Measurements from ENCODE around the gene CERS6. TPM values are rescaled to one million over a fixed set of nuclear protein-coding genes. Genes with fewer than 3 reads are reported as not detected.
"Not testable (repeated sequence)": the region's sequence is repeated elsewhere in the genome, so short reads cannot be mapped to it uniquely, and the experiment has no call there.

CERS6 gene
- polyA plus RNA-seq, 6 donors from 2014 or later, result 5.8 to 11.9 (median 9.1) TPM

DNA sequence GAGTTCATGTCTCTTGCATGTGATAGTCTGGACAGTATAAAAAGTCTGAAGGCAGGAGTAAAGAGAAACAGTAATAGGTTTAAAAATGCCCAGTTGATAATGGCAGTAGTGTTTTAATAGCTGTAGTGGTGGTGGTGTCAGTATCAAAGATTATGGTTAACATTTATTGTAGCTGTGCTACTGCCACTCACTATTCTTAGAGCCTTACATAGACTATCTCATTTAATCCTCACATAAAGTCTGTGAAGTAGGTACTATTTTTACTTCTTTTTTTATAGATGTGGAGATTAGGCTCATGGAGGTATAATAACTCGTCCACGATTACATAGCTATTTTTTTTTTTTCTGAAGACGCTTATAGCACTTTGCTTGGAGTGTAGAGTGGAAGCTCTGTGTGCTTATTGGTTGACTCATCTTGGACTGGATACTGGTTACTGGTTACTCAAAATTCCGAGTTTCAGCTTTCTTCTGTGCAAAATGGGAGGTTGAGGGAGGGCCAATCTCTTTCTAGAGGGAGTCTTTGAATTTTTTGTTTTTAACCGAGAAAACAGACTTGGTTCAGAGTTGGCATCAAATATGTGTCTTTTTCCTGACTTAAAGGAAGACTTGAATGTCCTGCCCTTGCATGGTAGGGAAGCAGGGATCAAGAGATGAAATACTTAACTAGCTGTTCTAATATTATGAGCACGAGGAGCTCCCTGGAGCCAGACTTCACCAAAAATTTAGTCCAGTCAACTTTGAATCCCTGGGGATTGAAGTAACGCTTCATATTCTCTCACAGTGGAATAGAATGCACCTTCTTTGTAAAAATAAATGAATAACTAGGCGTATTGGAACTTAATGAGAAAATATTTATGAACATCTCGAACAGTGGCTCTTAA, 27.1 kb downstream of the CERS6 start:
- Mint-ChIP-seq H3K4me1 (peaks cover 15 to 32% (median 22%) of the 10 kb centered on the region in 3 donors), H3K9me3 (peaks cover 0 to 17% (median 5%) of the 10 kb centered on the region in 7 donors), H3K36me3 (peaks cover 0 to 9% of the 10 kb centered on the region in 2 donors), H3K27me3 (no peaks in the 10 kb centered on the region), H3K27ac (no peak overlapping the region), H3K4me3 (no peak overlapping the region)
- DNase-seq, result no peak
- ATAC-seq (ENCODE audit: low read depth in 2 of 2), result no peak

DNA sequence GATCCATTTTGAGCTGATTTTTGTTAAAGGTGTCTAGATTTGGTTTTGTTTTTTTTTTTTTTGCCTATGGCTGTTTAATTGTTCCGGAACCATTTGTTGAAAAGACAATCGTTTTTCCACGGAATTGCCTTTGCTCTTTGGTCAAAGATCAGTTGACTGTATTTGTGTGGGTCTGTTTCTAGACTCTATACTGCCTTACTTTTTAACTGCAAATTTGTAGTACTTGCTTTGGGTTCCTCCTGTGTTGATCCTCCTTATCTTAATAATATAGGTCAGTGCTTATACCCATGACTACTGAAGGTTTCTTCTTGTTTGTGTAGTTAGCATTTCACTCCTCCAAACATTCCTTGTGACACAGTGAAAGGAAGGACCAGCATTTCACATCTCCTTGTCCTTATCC, 30.4 kb downstream of the CERS6 start:
- H3K9me3 Mint-ChIP-seq, result peaks cover 0 to 23% (median 7%) of the 10 kb centered on the region in 7 donors

DNA sequence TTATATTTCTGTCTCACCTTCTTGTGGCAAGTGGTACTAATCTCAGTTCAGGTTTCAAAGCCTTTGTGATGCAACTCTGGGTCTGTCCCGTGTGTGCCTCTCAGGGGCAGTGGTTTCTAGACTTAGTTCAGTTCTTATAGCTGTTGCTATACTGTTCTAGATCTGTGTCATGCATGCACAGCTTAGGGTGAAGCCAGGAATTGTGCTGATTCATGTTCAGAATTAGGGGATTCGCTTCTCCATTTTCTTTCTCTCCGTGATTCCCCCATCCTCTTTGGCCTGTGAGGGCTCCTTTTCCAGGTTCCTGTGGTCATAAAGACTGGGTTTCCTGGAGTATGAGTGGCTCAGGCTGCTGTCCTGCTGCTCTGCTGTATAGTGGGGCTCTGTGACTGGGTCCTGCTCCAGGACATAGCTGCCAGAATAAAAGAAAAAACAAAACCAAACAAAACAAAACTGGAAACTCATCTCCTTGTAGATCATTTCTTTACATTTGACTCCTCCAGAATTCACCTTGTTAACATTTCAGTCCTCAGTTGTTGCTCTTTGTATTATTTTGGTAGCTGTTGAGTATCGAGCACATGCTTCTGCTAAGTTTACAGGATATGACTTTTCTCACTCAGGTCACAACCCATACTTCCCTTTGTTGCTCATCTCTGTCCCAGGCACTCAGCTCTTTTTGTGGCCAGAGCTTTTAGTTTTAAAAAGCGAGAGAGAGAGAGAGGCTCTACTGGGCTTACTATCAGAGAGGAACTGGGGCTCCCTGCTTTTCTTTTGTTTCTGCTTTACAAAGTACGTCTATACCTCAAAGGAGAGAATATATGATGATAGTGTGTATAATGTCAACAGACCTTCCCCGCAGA, 34.2 kb downstream of the CERS6 start:
- DNase-seq (peak; percentile 31), ATAC-seq (ENCODE audit: low read depth in 2 of 2) (peak; percentile 80 to 83)
- peaks cover 0 to 22% (median 7%) of the 10 kb centered on the region in 7 donors for H3K9me3 Mint-ChIP-seq
- no peaks in the 10 kb centered on the region for H3K27me3 Mint-ChIP-seq
- H3K4me1 Mint-ChIP-seq, result peaks cover 13 to 31% (median 13%) of the 10 kb centered on the region in 3 donors
- H3K27ac Mint-ChIP-seq, result peak overlapping the region in 5 of 6 donors; percentile 48 to 73 (median 61)
- H3K4me3 Mint-ChIP-seq, result peak overlapping the region; percentile 34 to 84 (median 68)
- peaks cover 0 to 9% of the 10 kb centered on the region in 2 donors for H3K36me3 Mint-ChIP-seq

More for the DNA sequence above, 30.4 kb downstream of the CERS6 start:
- Mint-ChIP-seq H3K4me1 (peaks cover 23 to 38% (median 33%) of the 10 kb centered on the region in 3 donors), H3K4me3 (no peak overlapping the region), H3K36me3 (peaks cover 0 to 9% of the 10 kb centered on the region in 2 donors), H3K27ac (no peak overlapping the region), H3K27me3 (no peaks in the 10 kb centered on the region)
- ATAC-seq (ENCODE audit: low read depth in 2 of 2) (no peak), DNase-seq (no peak)

DNA sequence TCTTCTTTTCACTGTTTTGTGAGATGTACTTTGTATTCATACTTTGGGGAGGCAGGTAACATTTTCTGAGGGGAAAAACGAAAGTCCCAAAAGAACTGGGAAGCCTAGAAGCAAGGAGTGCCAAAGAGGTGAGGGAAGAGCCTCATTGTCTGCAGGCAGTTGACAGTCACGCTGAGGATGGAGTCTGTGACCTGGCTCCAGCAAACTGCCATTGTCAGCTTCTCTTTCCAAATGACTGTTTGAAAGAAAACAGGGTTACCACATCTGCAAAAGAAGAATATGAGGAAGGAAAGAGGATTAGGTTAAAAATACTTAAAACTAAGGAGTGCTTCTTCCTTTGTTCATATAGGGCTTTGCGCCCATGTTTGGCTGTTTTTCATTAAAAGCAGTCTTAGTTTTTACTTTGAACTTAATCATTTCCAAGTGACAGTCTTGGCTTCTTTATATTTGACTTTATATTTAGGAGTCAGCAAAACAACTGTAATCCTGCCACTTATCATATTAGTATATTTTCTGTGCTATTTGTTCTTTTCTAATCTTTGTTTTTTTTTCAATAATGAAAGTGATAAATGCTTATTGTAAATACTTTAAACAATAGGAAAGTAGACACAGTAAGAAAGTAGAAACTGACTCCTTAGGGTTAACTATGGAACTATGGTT, 35.0 kb downstream of the CERS6 start:
- Mint-ChIP-seq H3K36me3 (peaks cover 0 to under 1% of the 10 kb centered on the region in 2 donors), H3K4me1 (peaks cover 13 to 31% (median 17%) of the 10 kb centered on the region in 3 donors), H3K27me3 (no peaks in the 10 kb centered on the region), H3K9me3 (peaks cover 0 to 14% (median 7%) of the 10 kb centered on the region in 7 donors), H3K4me3 (peak overlapping the region; percentile 34 to 84 (median 68)), H3K27ac (peak overlapping the region in 4 of 6 donors; percentile 49 to 73 (median 66))
- no peak for ATAC-seq (ENCODE audit: low read depth in 2 of 2)
- no peak for DNase-seq

DNA sequence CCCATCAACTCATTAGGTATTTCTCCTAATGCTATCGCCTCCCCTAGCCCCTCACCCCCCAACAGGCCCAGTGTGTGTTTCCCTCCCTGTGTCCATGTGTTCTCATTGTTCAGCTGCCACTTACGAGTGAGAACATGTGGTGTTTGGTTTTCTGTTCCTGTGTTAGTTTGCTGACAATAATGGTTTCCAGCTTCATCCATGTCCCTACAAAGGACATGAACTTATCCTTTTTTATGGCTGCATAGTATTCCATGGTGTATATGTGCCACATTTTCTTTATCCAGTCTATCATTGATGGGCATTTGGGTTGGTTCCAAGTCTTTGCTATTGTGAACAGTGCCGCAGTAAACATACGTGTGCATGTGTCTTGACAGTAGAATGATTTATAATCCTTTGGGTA, 35.7 kb downstream of the CERS6 start:
- peaks cover 13 to 31% (median 17%) of the 10 kb centered on the region in 3 donors for H3K4me1 Mint-ChIP-seq
- H3K9me3 Mint-ChIP-seq, result not testable (repeated sequence)
- H3K4me3 Mint-ChIP-seq, result peak overlapping the region in 3 of 8 donors; percentile 29 to 60 (median 30)

DNA sequence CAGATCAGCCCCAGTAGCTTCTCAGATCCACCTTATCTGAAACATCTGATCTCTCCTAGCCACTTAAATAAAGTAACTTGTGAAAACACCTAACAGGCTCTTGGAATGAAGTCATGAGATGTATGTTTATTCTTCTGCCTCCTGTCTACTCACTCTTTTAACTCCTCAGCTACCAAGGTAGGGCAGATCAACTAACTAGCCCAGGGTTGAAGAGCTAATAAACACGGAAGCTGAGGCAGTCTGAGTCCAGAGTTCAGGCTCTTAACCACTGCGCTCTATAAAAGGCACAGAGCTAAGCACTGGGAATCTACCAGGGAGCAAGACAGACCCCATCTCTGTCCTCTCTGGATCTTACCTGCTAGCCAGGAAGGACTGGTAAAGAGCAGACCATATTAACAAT, 37.1 kb downstream of the CERS6 start:
- H3K27me3 Mint-ChIP-seq; ATAC-seq (ENCODE audit: low read depth in 2 of 2); H3K9me3 Mint-ChIP-seq; H3K36me3 Mint-ChIP-seq; DNase-seq; H3K27ac Mint-ChIP-seq; H3K4me3 Mint-ChIP-seq: not testable (repeated sequence)
- H3K4me1 Mint-ChIP-seq, result peaks cover 16 to 35% (median 23%) of the 10 kb centered on the region in 3 donors

More for the DNA sequence above, 35.7 kb downstream of the CERS6 start:
- not testable (repeated sequence) for H3K27me3 Mint-ChIP-seq; H3K36me3 Mint-ChIP-seq; DNase-seq; ATAC-seq (ENCODE audit: low read depth in 2 of 2)
- H3K27ac Mint-ChIP-seq, result peak overlapping the region in 3 of 6 donors; percentile 16 to 84 (median 38)

DNA sequence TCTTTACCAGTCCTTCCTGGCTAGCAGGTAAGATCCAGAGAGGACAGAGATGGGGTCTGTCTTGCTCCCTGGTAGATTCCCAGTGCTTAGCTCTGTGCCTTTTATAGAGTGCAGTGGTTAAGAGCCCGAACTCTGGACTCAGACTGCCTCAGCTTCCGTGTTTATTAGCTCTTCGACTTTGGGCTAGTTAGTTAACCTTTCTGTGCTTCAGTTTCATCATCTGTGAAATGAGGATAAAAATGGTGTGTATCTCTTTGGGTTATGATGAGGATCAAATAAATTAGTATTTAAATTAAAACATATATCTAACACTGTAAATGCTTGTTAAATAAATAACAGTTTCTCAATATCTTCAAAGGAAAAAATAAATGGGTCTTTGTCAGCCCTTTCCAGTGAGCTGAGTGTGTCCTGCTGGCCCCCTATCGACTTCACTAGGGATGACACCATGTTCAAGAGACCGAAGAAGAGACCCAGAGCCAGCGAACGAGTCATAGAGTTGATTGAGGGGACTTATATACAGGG, 38.2 kb downstream of the CERS6 start:
- no peak for DNase-seq
- Mint-ChIP-seq H3K9me3 (peaks cover 0 to 4% (median 0%) of the 10 kb centered on the region in 7 donors), H3K27me3 (no peaks in the 10 kb centered on the region), H3K27ac (no peak overlapping the region), H3K36me3 (no peaks in the 10 kb centered on the region), H3K4me3 (no peak overlapping the region), H3K4me1 (peaks cover 16 to 33% (median 23%) of the 10 kb centered on the region in 3 donors)
- ATAC-seq (ENCODE audit: low read depth in 2 of 2), result no peak

DNA sequence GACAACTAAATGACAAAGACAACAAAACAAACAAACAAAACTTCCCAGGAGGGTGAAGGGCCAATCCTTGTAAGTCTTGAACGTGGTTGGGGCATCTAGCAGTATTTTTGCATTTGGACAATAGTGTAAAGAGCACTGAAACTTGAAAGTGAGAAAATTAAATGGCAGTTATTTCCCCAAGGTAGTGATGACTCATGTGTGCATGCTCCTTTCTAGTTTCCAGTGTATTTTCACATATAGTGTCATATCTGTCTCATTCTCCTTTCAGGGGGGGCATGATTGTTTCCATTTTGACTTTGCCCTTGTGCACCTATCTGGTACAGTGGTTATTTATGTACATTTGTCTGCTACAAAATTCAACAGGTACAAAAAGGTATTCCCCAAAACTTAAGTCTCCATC, 39.5 kb downstream of the CERS6 start:
- H3K9me3 Mint-ChIP-seq, result peaks cover 0 to 4% (median 0%) of the 10 kb centered on the region in 7 donors
- H3K36me3 Mint-ChIP-seq, result no peaks in the 10 kb centered on the region
- DNase-seq, result no peak
- H3K4me1 Mint-ChIP-seq, result peaks cover 12 to 20% (median 16%) of the 10 kb centered on the region in 3 donors
- no peak for ATAC-seq (ENCODE audit: low read depth in 2 of 2)
- H3K27ac Mint-ChIP-seq, result peak overlapping the region in 1 of 6 donors; percentile 48
- H3K4me3 Mint-ChIP-seq, result no peak overlapping the region
- H3K27me3 Mint-ChIP-seq, result no peaks in the 10 kb centered on the region

DNA sequence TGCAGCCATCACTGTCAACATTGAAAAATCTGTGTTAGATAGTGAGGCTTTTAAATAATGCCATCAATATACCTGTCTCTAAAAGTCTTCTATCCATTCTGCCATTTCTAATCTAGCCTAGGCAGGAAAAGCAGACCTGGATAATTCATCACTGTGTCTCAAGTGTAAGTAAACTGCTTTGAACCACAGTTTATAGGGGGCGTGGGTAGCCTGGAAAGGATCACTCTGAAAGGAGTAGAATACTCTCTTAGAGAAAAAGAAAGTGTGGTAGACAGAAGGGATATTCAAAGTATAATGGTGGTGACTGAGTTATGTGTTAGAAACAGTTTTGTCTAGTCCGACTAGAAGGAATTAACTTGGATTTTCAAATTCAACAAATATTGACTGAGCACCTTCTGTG, 40.8 kb downstream of the CERS6 start:
- Mint-ChIP-seq H3K27ac (peak overlapping the region in 1 of 6 donors; percentile 52), H3K9me3 (peaks cover 0 to 9% (median 6%) of the 10 kb centered on the region in 7 donors), H3K27me3 (no peaks in the 10 kb centered on the region), H3K36me3 (no peaks in the 10 kb centered on the region), H3K4me3 (no peak overlapping the region), H3K4me1 (peaks cover 7 to 10% (median 9%) of the 10 kb centered on the region in 3 donors)
- DNase-seq (no peak), ATAC-seq (ENCODE audit: low read depth in 2 of 2) (no peak)

DNA sequence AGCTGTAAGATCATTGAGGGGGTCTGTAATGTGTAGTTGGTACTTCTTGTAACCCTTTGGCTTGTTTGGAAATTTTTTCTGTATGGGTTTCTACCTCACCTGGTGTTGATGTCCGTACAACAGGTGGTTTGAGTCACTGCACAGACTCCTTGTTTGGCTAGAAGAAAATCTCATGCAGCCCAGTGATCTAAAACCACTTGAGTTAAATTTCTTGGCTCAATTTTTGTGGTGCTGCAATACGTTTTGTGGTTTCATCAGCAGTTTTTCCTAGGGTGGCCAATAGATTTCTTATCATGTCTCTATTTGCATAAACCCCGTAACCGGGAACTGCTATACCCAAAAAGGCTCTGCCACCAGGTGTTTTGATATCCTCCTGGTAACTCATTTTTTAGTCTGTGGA, 43.4 kb downstream of the CERS6 start:
- Mint-ChIP-seq H3K4me3 (no peak overlapping the region), H3K27ac (no peak overlapping the region), H3K36me3 (peaks cover 0 to 10% of the 10 kb centered on the region in 2 donors), H3K9me3 (peaks cover 6 to 25% (median 12%) of the 10 kb centered on the region in 7 donors), H3K27me3 (no peaks in the 10 kb centered on the region), H3K4me1 (peaks cover 9 to 28% (median 15%) of the 10 kb centered on the region in 3 donors)
- no peak for ATAC-seq (ENCODE audit: low read depth in 2 of 2)
- DNase-seq, result no peak

DNA sequence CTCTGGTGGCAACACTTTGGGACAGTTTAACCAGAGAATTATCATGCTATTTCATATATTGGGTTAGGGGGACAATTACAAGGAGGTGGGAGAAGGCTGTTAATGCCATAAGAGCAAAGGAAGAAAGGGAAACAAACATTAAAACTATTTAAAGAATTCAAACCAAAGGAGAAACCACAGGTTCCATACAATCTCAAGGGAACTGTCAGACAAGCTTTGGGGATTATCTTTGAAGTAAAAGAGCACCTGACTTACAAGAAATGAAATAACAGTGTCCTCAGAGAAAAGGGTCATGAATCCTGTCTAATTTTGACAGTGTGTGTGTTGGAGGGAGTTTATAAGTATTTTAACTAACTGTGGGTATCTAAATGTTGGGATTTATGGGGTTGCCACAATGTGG, 44.4 kb downstream of the CERS6 start:
- no peaks in the 10 kb centered on the region for H3K27me3 Mint-ChIP-seq
- no peak overlapping the region for H3K4me3 Mint-ChIP-seq
- DNase-seq (no peak), ATAC-seq (ENCODE audit: low read depth in 2 of 2) (no peak)
- peaks cover 13 to 33% (median 19%) of the 10 kb centered on the region in 3 donors for H3K4me1 Mint-ChIP-seq
- peaks cover 6 to 25% (median 12%) of the 10 kb centered on the region in 7 donors for H3K9me3 Mint-ChIP-seq
- H3K27ac Mint-ChIP-seq, result peak overlapping the region in 1 of 6 donors; percentile 79
- H3K36me3 Mint-ChIP-seq, result peaks cover 0 to 10% of the 10 kb centered on the region in 2 donors

DNA sequence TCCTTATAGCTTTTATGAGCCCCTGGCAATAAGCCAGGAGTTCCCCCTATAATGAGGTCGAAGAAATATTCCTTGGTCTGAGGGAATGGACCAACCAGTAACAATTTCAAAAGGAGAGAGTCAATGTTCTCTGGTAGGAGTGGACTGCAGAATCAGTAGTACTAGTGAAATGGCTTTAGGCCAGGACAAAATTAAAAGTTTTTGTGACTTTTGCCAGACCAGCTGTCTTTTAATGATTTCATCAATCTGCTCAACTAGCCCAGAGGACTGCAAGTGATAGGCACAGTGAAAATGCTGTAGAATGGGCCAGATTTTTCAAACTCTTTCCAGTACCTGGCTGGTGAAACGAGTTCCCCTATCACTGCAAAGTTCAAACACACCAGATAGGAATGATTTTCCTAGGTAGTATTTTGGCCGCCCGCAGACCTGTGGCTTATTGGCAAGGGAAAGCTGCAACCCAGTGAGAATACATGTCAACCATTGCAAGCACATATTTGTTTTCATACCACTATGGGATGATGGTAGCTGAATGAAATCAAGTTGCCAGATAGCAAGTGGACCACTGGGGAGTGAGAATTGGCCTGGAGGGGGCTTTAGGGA, 45.5 kb downstream of the CERS6 start:
- Mint-ChIP-seq H3K9me3 (peaks cover 6 to 25% (median 12%) of the 10 kb centered on the region in 7 donors), H3K27me3 (no peaks in the 10 kb centered on the region), H3K36me3 (peaks cover 0 to 10% of the 10 kb centered on the region in 2 donors), H3K27ac (no peak overlapping the region), H3K4me3 (no peak overlapping the region), H3K4me1 (peaks cover 13 to 28% (median 19%) of the 10 kb centered on the region in 3 donors)
- ATAC-seq (ENCODE audit: low read depth in 2 of 2) (no peak), DNase-seq (no peak)

Measured in naive B cell (primary cell).